NCI-H82 (cell line): ENCODE results near the gene AP5B1.

Experiments used
- DNase-seq: peaks from one replicate; lab custom pipeline; 2025; lab: John Stamatoyannopoulos, UW

Gene AP5B1

GRCh38 chr11:65802841-65803240 is 22.1 kb upstream of the AP5B1 start:
- DNase-seq: no peak

- DNase-seq: no peak
Observed at GRCh38 chr11:65801153-65801987, 20.6 kb upstream of the AP5B1 start.

GRCh38 chr11:65798882-65799281 is 18.1 kb upstream of the AP5B1 start:
- DNase-seq: no peak

GRCh38 chr11:65797711-65798110 is 16.9 kb upstream of the AP5B1 start:
- no peak for DNase-seq

DNA sequence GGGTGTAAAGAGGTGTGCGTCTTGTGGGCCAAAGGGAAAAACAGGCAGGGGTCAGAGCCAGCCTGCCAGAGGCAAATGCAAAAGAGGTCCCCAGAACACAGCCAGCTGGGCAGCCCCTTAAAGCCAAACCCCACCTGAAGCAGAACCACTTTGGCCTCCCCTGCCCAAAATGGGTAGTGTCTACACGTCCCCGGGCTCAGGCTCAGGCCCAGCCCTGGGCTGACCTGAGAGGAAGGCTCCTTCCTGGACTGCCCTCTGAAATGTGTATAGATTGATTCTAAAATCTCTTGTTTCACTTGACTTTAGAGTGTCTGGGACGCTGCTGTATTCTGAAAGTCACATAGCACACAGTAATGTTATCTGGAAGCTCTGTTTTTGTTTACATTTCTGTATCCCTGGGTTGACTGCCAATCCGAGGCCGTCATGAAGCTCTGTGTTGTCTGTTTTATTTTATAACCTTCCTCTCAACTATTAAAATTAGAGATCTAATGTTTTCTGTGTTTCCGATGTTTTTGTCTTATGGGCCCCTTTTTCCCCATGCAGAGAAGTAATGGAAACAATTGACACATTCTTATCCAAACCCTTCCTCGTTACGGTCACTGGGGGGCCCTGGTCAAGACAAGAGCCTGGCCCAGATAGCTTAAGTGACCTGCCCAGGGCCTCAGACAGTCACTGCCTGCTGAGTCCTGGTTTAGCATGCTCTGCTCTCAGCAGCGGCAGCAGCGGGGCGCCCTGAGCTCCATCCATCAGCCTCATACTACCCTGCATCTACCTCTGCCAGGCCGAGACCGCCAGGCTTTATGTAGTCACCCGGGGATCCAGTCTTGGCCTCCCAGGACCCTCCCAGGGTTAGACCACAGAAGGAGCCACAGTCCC is 16.2 kb upstream of the AP5B1 start:
- DNase-seq: no peak

GRCh38 chr11:65794570-65795510 is 14.1 kb upstream of the AP5B1 start:
- no peak for DNase-seq

DNA sequence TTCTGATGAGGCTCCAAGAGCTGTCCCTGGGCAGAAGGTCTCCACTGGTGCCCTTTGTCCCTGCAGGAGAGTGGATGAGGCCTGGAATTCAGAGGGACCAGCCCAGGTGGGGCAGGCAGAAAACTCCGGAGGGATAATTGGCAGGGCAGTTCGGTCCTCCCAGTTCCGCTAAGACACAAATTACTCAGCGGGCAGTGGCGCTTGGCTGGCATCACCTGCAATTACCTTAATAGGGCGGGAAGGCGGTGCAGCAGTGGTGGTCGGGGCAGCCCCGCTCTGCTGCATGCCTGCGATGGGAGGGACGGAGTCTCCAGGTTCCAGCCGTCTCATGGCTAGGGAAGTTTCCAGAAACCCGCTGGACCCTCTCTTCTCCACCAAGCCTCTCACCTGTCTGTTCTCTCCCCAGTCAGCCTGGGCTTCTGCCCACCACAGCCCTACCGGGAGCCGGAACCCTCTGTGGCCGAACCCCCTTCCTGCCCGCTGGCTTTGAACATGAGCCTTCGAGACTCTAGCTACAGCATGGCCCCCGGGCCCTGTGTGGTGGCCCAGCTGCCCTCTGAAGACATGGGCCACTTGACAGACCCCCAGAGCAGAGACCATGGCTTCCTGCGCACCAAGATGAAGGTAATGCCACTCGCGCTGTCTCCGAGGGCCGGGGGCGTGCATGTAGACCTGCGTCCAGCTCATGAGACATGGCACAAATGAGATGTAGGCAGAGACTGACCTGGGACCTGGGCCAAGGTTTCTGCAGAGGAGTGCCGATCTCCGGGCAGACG is 13.0 kb upstream of the AP5B1 start:
- DNase-seq: no peak

DNA sequence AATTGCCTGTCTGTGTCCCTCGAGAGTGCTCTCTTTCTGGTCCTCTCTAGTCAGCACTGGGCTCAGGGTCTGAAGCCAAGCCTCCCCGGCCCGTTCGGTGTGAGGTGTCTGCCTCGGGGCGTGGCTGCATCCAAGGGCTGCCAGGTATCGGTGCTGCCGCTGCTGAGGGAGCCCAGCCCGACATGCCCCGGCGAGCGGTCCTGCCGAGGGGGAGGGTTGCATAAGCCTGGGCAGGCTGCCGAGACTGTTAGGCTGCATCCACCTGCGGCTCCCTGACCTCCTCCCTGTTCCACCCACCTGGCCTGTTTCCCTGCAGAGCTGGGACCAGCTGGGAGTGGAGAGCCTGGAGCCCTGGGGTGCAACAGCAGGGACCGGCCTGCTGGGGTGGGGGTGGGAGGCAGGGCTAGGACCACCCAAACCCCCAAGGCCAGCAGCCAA is 12.4 kb upstream of the AP5B1 start:
- no peak for DNase-seq

DNA sequence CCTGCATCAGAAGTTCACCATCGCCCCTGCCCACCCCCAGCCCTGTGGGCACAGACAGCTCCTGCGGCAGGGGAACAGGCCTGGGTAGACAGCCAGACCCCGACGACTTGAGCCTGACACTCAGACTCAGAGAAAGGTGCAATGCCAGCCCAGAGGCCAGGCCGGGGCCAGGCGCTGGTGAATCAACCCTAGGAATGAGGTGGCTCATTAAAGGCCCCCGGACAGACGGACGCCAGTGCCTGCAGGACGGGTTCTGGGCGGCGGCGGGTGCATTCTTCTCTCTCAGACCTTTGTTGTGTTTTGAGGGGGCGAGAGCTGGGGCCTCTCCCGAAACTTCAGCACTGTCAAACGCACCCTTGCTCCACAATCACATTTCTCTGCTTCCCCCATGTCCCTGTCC is 11.7 kb upstream of the AP5B1 start:
- DNase-seq: no peak

GRCh38 chr11:65791719-65792213 is 11.0 kb upstream of the AP5B1 start:
- no peak for DNase-seq

DNA sequence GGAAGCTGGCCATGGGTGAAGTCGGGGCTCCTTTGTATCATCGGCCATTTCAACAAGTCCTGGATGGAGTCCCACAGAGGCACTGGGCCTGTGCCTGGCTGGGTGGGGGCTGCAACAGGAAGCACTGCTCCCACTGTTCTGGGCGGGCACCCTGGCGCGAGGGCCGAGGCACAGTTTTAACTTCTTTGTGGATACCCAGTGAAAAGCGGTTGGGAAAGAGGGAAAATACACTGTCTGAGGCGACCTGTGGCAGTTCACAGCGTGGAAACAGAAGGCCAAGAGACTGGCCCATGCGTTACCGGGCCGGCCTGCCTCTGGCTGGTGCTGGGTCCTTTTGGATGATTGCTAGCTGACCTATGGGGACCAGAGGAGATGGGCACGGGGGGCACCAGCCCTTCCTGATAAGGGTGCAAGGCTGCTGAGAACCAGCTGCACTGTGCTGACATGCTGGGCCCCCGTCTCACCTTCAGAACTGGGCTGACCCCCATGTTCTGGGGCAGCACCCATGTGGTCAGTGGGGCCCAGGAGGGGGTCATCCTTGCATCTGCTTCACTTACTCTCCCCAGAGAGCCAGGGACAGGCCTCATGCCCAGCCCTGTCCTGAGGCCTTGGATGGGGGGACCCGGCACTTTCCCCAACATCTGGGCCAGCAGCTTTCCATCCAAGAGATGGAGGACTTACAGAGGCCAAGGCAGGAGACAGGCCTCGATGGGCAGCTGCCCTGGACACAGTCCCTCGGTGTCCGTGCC is 10.3 kb upstream of the AP5B1 start:
- no peak for DNase-seq

DNA sequence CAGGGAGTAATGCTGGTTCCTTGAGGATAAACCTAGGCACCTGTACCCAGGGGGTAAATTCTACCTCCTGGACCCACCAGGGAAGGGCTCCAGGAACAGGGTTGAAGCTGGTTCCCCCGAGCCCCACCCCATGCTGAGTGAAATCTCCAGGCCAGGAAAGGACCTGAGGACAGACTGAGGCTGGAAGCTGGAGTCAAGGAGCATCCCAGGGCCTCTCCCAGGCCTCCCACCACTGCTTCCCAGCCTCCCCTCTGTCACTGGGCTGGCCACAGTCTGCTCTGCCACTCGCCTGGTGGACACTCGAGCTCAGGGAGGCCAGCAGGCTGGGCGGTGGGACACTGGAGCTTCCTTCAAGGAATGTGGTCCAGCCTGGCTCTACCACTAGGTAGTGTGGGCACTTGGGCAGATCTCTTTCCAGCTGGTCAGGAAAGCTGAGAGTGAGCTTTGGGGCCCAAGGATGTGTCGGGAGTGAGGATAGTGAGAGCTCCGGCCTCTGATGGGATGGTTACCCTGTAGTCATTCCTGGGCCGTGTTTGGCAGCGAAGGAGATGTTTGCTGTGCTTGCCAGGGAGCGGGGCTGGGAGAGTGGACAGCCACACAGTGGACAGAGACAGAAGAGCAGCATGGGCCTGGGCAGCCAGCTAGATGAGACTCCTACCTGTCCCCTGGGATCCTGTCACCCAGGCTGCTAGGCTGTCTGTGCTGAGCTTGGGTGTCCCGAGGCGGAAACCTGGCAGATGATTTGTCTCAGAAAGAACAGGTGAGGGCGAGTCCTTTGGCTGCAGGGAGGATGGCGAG is 9.5 kb upstream of the AP5B1 start:
- DNase-seq: no peak

- DNase-seq: no peak
Observed at GRCh38 chr11:65789230-65790103, 8.7 kb upstream of the AP5B1 start.

DNA sequence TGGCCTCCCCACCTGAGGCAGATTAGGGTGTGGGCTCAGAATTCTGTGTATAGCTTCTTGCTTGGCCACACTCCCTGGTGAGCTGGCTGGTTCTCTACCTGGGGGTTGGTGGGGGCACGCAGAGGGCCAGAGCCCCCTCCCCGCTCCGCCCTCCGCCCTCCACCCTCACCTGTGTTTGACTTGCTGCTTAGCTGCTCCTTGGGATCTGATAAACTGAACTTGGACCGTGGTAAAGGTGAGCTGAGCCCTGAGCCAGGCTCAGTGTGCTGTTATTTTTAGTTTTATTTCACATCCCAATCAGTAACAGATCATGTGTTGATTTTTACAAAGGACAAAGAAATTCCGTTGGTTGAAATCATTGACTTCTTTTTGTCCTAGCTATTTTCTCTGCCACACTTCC is 8.0 kb upstream of the AP5B1 start:
- DNase-seq: no peak

DNA sequence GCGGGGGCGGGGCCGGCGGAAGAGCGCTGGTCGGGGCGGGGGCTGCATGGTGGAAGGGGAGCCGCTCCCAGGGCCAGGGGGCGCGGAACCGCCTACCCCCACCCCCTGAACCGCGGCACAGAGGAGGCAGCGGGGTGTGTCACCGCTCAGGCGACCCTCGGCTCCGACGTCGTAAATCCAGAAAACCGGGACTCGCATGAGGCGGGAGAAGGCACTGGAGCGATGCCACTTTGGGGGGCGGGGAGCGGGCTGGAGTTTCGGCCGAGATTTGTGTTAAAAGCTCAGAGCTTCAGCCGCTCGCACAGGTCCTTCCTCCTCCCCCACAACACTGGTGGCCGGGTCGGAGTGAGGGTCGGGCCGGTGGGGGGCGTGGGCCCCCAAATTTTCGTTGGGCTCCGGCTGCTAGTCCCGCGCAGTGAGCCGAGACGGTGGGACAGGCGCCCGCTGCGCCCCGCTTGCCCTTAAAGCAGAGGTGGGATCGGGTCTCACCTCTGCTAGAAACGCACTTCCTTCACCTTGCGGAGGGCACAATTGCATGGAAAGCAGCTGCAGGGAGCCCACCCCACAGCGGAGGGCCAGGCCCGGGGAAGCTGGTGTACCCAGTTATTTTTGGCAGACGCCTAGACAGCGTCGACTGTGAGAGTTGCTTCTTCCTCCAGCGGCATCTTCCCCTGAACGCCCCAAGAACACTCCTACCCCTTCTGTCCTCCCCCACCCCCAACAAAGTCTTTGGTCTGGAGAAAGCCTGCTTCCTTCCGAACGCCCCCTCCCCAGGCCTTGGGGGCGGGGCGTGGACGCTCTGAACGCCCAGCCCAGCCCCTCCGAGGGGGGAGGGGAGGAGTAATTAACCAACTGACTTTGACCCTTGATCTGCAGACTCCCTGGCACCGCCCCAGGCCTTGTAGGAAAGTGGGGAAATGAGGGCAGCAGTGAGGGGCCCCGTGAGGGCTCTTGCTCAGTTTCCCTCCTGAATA is 7.2 kb upstream of the AP5B1 start:
- peak; percentile 29 for DNase-seq

DNA sequence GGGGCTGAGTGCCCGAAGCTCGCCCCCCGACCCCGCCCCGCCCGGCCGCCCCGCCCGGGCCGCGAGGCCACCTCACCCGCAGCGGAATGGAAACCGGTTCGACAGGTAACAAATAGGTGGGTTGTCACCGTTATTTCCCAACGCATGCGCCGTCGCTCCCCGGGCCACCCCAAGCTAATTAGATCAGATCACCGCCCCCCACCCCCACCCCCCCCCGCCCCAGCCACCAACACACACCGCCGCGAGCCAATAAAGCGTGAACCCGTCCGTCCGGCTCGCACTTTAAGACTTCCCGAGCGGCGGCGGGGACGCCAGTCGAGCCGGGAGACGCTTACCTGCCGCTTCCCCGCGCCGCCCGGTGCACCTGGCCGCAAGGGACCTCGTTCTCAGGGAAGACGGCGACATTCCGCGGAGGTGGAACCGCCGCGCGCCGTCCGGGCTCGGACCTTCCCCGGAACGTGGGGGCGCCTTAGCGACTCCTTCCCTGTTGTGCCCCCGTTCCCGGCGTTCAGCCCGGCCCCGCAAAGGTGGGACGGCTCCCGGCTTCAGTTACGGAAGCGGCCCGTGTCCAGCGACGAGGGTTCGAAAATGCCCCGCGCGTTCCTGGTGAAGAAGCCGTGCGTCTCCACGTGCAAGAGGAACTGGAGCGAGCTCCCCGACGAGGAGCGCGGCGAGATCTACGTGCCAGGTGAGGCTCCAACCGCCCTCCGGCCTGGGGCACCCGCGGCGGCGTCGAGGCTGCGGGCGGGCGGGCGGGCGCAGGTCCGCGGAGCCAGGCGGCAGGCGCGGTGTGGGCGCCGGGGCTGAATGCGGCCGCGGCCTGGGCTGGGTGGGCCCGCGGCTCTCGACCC is 6.2 kb upstream of the AP5B1 start, which contains the start of gene OVOL1:
OVOL1 (plus strand) TSS at position 278 of the 851 bp plus-strand sequence; CDS start at position 589, 311 bp downstream.
- DNase-seq: no peak
